ENCODE data around the gene TCF7.
"Not testable (repeated sequence)": the region's sequence is repeated elsewhere in the genome, so short reads cannot be mapped to it uniquely, and the experiment has no call there.

TCF7 gene

DNA sequence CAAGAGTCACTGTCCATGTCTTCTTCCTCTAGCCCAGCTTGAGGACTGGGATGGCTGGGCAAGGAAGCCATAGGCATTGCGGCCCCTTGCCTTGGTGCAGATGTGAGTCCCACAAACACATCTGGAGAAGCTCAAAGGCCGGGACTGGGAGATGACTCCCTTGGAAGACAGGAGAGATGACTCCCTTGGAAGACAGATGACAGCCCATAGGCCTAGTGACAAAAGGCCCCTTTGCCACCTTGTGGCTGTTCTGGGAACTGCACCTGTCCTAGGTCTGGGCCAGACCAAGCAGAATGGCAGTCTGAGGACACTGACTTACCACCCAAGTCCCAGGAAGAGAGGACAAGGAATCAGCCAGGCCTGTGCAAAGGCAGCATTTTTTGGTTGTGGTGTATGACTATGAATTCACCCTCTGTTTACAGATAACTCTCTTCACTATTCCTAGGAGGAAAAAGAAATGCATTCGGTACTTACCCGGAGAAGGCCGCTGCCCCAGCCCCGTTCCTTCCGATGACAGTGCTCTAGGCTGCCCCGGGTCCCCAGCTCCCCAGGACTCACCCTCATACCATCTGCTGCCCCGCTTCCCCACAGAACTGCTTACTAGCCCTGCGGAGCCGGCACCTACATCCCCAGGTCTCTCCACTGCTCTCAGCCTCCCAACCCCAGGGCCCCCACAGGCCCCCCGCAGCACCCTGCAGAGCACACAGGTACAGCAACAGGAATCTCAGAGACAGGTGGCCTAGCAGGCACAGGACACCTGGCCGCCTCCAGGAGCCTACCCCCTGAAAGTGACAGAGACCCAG, 31.5 kb downstream of the TCF7 start:
- DNase-seq (ENCODE audit: low read depth): no peak

GRCh38 chr5:134146651-134147518, 32.4 kb downstream of the TCF7 start:
- DNase-seq (ENCODE audit: low read depth): no peak

GRCh38 chr5:134148316-134148715, 33.8 kb downstream of the TCF7 start:
- DNase-seq (ENCODE audit: low read depth): no peak

- no peak for DNase-seq (ENCODE audit: low read depth)
These were observed 34.6 kb downstream of the TCF7 start for GRCh38 chr5:134148986-134149539.

GRCh38 chr5:134149571-134150303, 35.3 kb downstream of the TCF7 start:
- DNase-seq (ENCODE audit: low read depth): no peak

- DNase-seq (ENCODE audit: low read depth): no peak
These were observed 37.2 kb downstream of the TCF7 start for GRCh38 chr5:134151723-134152122.

DNA sequence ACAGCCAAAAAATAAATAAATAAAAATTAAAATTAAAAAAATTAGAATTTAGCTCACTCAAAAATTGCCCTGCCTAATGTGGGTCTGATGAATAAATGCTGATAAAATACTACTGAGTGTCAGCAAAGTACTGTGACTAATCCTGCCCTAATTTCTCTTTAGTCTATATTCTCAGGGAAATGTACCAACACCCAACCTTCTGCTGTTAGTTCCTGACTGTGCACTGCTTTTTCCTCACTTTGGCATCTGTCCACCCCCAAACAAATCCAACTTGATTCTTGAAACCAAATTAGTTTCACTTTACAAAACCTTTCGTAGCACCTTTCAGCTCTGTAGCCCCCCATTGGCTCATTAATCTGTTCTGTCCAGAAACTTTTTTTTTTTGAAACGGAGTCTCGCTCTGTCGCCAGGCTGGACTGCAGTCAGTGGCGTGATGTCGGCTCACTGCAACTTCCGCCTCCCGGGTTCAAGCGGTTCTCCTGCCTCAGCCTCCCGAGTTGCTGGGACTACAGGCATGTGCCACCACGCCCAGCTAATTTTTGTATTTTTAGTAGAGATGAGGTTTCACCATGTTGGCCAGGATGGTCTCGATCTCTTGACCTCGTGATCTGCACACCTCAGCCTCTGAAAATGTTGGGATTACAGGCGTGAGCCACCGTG, 37.8 kb downstream of the TCF7 start:
- not testable (repeated sequence) for DNase-seq (ENCODE audit: low read depth)

- no peak for DNase-seq (ENCODE audit: low read depth)
These were observed 38.8 kb downstream of the TCF7 start for GRCh38 chr5:134153241-134153640.

GRCh38 chr5:134153657-134154056, 39.2 kb downstream of the TCF7 start:
- DNase-seq (ENCODE audit: low read depth): no peak

DNA sequence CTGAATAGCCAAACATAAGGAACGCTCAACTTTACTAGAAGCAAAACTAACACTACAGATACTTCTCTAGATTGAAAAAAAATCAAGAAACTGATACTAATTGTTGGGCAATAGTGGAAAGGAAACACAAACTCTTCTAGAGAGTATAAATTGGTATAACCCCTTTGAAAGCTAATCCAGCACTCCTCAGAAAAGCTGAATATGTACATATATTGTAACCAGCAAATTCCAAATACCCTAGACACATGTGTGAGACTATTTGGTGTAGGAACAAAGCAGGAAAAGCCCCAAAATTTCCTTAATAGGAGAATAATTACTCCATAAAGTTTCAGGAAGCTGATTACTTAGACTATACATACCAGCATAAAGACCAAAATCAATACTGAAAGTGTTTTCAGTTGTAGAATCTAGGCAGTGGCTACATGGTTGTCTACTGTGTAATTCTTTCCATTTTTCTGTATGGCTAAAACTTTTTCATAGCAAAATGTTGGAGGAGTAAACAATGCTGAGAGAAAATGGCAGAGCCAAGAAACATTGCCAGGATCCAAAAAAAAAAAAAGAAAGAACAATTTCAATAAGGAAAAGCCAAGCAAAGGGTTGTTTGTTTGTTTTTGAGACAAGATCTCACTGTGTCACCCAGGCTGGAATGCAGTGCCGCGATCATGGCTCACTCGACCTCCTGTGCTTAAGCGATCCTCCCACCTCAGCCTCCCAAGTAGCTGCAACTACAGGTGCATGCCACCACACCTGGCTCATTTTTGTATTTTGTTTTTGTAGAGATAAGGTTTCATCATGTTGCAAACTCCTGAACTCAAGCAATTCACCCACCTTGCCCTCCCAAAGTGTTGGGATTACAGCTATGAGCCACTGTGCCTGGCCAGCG, 47.3 kb downstream of the TCF7 start:
- DNase-seq (ENCODE audit: low read depth): no peak

GRCh38 chr5:134162592-134162991, 48.1 kb downstream of the TCF7 start:
- DNase-seq (ENCODE audit: low read depth): no peak

DNA sequence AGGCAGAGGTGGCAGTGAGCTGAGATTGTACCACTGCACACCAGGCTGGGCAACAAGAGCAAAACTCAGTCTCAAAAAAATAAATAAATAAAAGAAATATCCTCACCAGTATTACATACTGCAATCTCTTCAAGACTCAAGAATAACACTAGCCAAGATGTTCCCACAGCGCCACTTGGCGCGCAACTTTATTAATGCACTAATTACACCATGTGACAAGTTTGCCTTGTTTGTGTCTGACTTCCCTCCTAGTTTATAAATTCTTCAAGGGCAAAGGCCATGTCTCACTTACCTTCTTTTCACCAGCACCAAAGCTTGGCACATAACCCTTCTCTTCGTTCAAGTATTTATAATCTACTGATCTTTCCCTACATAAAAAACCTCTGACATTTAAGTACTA, 57.5 kb downstream of the TCF7 start:
- DNase-seq (ENCODE audit: low read depth): no peak

GRCh38 chr5:134174841-134175839, 60.7 kb downstream of the TCF7 start:
- DNase-seq (ENCODE audit: low read depth): no peak

GRCh38 chr5:134175921-134176510, 61.5 kb downstream of the TCF7 start:
- DNase-seq (ENCODE audit: low read depth): no peak

DNA sequence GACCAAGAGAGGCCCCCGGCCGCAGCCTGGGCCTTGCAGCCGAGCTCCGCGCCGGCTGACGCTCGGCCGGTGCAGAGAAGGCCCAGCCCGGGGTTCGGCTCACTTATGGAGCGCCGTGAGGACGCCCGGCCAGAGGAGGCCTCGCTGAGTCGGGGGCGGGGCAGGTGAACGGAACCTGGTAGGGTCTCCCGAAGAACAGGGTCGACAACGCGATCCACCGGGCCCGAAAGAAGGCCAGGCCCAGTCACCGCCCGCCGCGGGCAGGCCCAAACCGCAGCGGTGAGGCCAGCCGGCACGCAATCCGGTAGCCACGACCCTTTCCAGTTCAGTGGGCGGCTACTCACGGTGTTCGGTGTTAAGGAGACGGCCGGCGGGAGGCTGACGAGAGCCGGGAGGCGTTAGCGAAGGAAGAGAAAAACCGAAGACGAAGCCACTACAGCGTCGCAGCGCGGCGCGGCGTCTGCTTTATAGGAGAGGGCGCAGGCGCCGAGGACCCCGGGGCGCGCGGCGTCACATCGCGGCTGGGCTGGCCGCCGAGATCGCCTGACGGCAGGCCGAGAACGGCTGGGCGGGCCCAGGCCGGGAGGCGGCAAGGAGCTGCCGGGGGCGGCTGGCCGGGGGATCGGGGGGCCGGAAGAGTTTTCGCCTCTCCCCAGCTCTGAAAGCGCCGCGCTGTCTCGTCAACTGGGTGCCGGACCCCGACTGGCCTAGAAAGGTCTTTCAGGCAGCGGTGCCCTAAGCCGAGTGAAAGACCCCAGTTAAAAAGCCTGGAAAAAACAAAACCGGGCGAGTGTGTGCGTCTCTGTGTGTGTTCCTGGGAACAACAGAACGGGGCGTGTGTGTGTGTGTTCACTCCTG, 62.3 kb downstream of the TCF7 start, which contains the start of gene SKP1:
SKP1 (minus strand) TSS at position 440 of the 858 bp plus-strand sequence. CDS start 2,928 bp downstream, outside the sequence.
- no peak for DNase-seq (ENCODE audit: low read depth)

GRCh38 chr5:134177369-134178095, 63.1 kb downstream of the TCF7 start:
- DNase-seq (ENCODE audit: low read depth): no peak

DNA sequence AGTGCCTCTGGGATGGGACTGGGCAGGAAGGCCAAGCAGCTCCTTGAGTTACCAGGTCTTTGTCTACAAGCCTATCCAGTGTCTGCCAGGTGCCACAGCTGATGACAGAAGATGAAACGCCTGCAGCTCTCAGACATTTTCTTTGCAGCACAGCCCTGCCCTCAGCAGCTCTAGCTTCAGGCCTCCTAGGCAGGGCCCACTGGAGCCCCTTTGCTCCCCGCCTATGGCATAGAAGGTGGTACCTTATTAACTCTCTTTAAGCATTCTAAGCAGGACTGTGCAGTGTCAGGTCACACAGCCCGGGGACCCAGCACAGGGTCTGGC, 63.6 kb downstream of the TCF7 start:
- DNase-seq (ENCODE audit: low read depth): no peak
